Measurements from ENCODE around the gene TAX1BP3. TPM values are rescaled to one million over a fixed set of nuclear protein-coding genes. Genes with fewer than 3 reads are reported as not detected.

The TAX1BP3 gene
- total RNA-seq, 2 donors from 2014 or later = 116 to 142 TPM

DNA sequence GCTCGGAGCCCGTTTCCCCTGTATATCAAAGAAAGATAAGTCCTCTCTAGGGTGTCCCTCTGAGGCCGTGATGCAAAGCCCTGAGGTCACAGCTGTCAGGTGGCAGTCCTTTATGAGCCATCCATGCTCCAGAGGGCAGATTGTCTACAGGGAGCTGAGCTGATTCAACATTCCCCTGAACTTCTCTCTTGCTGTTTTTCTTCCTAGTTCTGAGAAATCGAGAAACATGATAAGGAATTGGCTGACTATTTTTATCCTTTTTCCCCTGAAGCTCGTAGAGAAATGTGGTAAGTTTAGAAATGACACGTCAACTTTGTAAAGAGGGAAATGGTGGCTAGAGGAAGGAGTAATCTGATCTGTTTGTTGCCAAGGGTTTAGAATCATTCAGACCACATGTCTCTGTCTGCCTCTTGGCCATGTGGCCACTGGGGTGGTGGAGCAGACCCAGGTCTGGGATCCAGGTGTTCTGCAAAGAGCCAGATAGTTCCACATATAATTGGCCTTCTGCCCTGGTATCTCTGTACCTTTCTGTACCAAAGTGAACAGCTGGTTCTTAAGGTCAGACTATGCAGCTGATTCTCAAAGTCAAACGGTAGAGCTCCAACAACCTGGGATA lies 28.3 kb downstream of the TAX1BP3 start:
- ATAC-seq (no peak), DNase-seq (no peak)
- intact Hi-C loops (cut with DNase I) = loop anchor here in 1 of 2 donors (10.0 kb wide), 1 partner anchor 595 kb away; no protein-coding TSS in a partner anchor

DNA sequence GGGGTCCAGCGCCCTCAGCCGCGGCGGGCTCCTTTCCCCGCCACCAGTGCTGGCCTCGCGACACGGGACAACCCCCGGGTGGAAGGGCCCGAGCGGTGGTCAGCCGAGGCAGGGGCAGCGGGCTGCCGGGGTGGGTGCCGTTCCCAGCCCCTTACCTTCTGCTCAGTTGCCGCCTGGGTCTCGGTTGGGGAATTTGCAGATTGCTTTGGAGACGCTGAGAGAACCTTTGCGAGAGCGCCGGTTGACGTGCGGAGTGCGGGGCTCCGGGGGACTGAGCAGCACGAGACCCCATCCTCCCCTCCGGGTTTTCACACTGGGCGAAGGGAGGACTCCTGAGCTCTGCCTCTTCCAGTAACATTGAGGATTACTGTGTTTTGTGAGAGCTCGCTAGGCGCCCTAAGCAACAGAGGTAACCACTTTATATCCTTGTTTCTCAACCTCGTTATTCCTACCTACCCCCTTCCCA lies 31.4 kb downstream of the TAX1BP3 start:
- peak in 1 of 2 donors; percentile 2 for ATAC-seq
- DNase-seq = no peak
- intact Hi-C loops (cut with DNase I) = no loop called here

GRCh38 chr17:3636154-3636907 lies 32.0 kb downstream of the TAX1BP3 start, which contains the start of the genes CTNS and SHPK:
Gene CTNS (plus strand): TSS chr17:3636760. CDS start chr17:3640207, 3,447 bp downstream.
Gene SHPK (minus strand): TSS chr17:3636250. CDS start chr17:3636219, 31 bp downstream.
- intact Hi-C loops (cut with DNase I) = no loop called here
- DNase-seq (peak; percentile 98), ATAC-seq (peak; percentile 97 to 98)

GRCh38 chr17:3635474-3636153 lies 32.8 kb downstream of the TAX1BP3 start:
- DNase-seq (no peak), ATAC-seq (no peak)
- intact Hi-C loops (cut with DNase I) = no loop called here

DNA sequence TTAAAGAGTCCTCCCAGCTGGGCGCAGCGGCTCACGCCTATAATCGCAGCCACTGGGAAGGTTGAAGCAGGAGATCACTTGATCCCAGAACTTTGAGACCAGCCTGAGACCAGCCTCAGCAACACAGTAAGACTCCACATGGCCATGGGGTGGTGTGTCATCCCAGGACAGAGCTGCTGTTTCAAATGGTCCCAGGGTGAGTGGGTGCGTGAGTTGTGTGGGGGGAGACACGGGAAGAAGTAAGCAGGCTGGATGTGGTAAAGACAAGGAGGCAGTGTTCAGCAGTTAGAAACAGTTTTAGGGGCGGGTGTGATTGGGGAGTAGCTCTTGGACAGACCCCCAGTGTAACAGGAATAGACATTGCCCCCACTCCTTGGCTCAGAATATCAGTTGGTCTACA lies 36.1 kb downstream of the TAX1BP3 start:
- intact Hi-C loops (cut with DNase I) = no loop called here
- ATAC-seq (no peak), DNase-seq (no peak)

DNA sequence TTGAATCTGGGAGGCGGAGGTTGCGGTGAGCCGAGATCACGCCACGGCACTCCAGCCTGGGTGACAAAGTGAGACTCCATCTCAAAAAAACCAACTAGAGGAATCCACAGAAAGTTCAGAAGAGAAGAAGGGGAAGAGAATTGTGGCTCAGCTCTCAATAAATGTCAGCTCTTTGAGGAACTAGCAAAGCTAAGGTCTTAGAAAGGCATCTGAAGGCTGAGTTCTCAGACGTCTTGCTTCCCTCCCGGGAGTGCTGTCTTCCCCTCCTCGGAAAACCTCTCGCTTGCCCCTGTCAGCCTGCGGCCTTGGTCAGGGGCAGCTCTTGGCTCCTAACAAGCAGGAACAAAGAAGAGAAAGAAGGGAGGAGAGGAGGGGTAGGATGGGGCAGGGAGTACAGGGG lies 37.6 kb downstream of the TAX1BP3 start:
- DNase-seq (no peak), ATAC-seq (no peak)
- intact Hi-C loops (cut with DNase I) = no loop called here

- intact Hi-C loops (cut with DNase I) = no loop called here
- no peak for DNase-seq
- ATAC-seq = peak in 1 of 2 donors; percentile 54
These were observed 40.6 kb downstream of the TAX1BP3 start for GRCh38 chr17:3627769-3628167.

DNA sequence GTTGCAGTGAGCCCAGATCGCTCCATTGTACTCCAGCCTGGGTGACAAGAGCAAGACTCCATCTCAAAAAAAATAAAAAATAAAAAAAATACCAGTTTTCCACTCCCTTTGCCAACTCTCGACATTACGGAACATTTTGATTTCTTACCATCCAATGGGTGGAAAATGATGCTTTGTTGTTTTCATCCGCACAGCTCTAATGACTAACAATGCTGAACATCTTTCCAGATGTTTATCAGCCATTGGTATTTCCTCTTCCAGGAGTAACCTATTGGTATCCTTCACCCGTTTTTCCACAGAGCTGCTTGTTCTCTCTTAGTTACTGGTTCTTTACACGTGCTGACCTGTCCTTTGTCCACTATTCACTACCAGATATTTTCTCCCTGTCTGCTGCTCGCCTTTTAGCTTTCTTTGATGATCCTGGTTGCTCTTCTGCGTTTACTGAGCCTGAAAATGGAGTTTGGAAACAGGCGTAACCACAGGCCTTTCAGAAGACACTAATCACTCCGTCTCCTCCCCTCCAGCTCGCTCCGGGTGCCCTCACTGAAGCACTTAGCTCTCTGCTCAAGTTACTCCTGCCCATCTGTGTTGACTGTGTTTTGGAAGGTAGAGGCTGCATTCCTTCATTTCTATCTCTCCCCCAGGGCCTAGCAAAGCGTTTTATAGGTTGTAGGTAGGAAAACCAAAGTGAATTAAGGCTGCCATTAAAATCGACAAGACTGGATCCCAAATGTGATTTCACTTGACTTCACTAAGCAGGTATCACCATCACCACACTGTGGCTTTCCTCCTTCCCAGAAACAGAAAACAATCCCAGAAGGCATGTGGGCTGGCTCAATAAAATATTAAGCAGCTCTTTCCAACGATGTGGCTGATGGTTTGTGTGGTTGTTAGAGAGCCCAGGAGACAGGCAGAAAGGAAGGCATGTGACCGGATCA lies 41.3 kb downstream of the TAX1BP3 start:
- ATAC-seq (no peak), DNase-seq (no peak)
- intact Hi-C loops (cut with DNase I) = no loop called here

DNA sequence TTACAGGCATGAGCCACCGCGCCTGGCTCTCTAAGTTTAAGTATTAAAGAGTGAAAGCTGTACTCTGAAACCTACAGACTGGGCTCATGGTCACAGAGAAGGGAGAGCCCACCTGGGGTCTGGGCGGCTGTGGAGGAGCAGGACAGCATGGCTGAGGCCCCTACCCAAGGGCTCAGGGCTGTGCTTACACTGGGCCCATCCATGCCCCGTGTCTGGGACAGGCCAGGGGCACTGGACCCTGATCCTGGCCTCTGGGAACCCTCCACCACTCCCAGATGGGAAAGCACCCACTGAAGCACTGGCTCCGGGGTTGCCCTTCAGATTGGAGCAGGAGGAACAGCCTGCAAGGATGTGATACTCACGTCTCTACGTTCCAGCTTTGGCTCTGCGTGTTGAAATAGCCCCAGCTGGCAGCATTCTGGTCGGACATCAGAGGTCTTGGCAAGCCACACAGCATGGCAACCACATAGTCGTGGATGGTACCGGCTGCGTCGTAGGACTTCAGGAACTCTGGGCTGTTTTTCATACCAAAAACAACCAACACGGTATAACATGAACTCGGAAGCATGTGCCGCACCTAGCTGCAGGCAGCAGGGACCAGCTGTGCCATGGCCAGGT lies 45.3 kb downstream of the TAX1BP3 start:
- intact Hi-C loops (cut with DNase I) = no loop called here
- DNase-seq (no peak), ATAC-seq (peak in 1 of 2 donors; percentile 23)

DNA sequence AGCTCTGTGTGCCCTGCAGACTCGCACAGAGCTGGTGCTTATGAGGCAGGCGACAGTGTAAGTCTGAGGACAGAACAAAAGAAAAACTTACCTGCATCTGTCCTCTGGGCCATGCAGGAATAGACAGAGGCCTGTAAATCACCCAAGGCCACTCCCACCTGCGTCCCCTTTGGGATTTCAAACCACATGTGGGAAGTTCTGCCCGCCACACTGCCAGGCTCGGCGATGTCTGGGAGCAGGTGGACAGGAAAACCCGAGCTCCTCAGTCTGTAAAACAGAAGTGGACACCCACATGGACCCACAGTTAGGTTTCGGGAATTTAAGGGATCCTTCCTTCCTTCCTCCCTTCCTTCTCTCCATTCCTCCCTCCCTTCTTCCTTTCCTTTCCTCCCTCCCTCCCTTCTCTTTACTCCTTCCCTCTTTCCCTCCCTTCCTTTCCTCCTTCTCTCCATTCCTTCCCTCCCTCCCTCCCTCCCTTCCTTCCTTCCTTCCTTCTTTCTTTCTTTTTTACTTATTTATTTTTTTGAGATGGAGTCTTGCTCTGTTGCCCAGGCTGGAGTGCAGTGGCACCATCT lies 47.1 kb downstream of the TAX1BP3 start:
- ATAC-seq = no peak
- DNase-seq = no peak
- intact Hi-C loops (cut with DNase I) = no loop called here

DNA sequence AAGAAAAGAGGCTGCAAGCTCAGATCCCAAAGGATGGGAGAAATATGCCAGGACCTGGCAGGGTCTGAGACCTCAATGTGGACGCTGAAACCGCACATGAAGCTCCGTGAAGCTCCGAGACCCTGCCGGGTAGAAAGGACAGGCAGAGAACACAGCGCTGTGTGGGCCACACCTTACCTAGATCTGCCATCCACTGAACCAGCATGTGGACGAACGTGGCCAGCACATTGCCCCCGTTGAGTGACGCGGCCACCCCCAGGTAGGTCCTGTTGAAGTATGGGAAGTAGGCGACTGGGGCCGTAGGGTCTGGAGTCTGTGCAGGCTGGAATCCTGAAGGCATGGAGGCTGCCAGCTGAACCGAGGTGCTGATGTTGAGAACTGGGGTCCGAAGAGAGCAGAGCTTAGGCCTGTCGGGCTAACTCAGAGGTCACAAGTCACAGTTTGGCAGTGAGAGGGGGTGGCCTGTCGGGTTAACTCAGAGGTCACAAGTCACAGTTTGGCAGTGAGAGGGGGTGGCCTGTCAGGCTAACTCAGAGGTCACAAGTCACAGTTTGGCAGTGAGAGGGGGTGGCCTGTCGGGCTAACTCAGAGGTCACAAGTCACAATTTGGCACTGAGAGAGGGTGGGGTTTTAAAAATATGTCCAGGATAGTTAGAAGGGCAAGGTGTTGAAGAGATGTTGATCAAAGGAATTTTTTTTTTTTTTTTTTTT lies 53.1 kb downstream of the TAX1BP3 start:
- ATAC-seq (no peak), DNase-seq (no peak)
- intact Hi-C loops (cut with DNase I) = no loop called here

DNA sequence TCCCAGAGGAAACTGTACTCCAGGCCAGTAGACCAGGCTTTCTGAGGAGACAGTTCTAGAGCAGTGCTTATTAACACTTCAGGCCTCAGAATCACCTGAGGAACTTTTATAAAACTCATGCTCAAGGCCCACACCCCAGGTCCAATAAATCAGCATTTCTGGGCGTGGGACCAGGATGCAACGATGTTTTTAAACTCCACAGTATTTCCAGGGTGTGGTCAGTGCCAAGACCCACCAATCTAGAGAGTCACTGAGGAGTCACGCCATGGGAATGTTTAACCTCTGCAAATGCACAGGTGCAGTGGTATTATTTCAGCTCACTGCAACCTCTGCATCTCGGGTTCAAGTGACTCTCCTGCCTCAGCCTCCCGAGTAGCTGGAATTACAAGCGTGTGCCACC lies 55.3 kb downstream of the TAX1BP3 start:
- DNase-seq (no peak), ATAC-seq (no peak)
- intact Hi-C loops (cut with DNase I) = no loop called here

Other genes starting within 250 kb of the TAX1BP3 start
- not detected for gene OR1E2, start 234.7 kb downstream of the TAX1BP3 start, total RNA-seq
- under 1 TPM in 1 of 2 donors, not detected in 1; 0.35 TPM for gene SPATA22, start 196.8 kb downstream of the TAX1BP3 start, total RNA-seq
- 1 to 10 TPM; 3.1 to 5.0 TPM for gene ASPA, start 192.6 kb downstream of the TAX1BP3 start, total RNA-seq
- gene TRPV3, start 110.8 kb downstream of the TAX1BP3 start, total RNA-seq = 1 to 10 TPM; 1.2 to 2.1 TPM
- 1 to 10 TPM; 3.3 to 3.4 TPM for gene TRPV1, start 59.2 kb downstream of the TAX1BP3 start, total RNA-seq
- gene SHPK, start 32.3 kb downstream of the TAX1BP3 start, total RNA-seq = 1 to 10 TPM; 4.6 to 6.1 TPM
- 1 to 10 TPM; 8.3 to 9.6 TPM for gene CTNS, start 31.8 kb downstream of the TAX1BP3 start, total RNA-seq
- gene EMC6, start 234 bp upstream of the TAX1BP3 start, total RNA-seq = 10 to 100 TPM; 51.8 to 51.9 TPM
- gene P2RX5, start 27.6 kb upstream of the TAX1BP3 start, total RNA-seq = 10 to 100 TPM in 1 of 2 donors, 1 to 10 TPM in 1; 7.7 to 13.5 TPM
- gene HASPIN, start 55.3 kb upstream of the TAX1BP3 start, total RNA-seq = under 1 TPM; 0.16 to 0.47 TPM
- 10 to 100 TPM; 15.7 to 20.5 TPM for gene ITGAE, start 132.6 kb upstream of the TAX1BP3 start, total RNA-seq
- gene NCBP3, start 177.7 kb upstream of the TAX1BP3 start, total RNA-seq = 10 to 100 TPM; 16.3 to 24.4 TPM
- 1 to 10 TPM; 4.1 to 5.1 TPM for gene CAMKK1, start 224.5 kb upstream of the TAX1BP3 start, total RNA-seq
- 1 to 10 TPM in 1 of 2 donors, under 1 TPM in 1; 0.62 to 3.5 TPM for gene P2RX1, start 247.9 kb upstream of the TAX1BP3 start, total RNA-seq

All from left cardiac atrium (tissue), 4 donors.